ENCODE results near the gene ABITRAM. TPM values are rescaled to one million over a fixed set of nuclear protein-coding genes. Genes with fewer than 3 reads are reported as not detected.

Gene ABITRAM
- total and polyA plus RNA-seq, 2 of the 13 experiments (the other 11 are each of a cell fraction or from before 2014, with no cell fraction given), result 10.2 to 21.6 TPM

DNA sequence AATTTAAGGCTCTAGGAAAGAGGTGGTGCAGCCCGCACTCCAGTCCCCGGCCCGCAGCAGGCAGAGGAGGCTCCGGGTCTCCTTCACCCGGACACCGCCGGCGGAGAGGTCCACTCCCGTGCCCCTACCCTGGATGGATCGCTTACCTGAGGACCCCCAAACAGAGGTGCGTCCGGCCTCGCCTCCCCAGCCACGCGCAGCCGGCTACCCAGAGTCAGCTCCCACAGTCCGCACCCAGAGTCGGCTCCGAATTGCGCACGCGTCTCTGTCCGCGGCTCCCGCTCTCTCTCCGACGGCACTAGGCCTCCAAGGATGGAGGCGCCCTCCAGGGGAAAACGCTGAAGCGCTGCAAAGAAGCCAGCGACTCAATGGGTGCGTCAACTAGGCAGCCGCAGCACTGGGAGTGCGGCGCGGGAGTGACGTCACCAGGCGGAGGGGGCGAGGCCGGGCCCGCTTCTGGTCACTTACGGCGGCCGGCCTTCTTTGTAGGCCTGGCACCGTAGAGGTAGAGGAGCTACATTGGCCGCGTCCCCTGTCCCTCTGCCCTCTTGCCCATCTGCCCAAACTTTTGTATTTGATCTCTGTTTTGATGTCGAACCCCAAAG, 380 bp upstream of the ABITRAM start, which contains the start of gene ELP1 (continued):
- TF ChIP-seq, protein P1, sequence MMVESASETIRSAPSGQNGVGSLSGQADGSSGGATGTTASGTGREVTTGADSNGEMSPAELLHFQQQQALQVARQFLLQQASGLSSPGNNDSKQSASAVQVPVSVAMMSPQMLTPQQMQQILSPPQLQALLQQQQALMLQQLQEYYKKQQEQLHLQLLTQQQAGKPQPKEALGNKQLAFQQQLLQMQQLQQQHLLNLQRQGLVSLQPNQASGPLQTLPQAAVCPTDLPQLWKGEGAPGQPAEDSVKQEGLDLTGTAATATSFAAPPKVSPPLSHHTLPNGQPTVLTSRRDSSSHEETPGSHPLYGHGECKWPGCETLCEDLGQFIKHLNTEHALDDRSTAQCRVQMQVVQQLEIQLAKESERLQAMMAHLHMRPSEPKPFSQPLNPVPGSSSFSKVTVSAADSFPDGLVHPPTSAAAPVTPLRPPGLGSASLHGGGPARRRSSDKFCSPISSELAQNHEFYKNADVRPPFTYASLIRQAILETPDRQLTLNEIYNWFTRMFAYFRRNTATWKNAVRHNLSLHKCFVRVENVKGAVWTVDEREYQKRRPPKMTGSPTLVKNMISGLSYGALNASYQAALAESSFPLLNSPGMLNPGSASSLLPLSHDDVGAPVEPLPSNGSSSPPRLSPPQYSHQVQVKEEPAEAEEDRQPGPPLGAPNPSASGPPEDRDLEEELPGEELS (CRISPR knock-in tag; IDR thresholded peaks at IDR 0.05), result peak; percentile 62
- no peak for TF ChIP-seq EZH2 (conservative IDR thresholded peaks at IDR 0.05; ENCODE audit: low read depth, low read length)
- peak; percentile 60 for TF ChIP-seq PTBP1 (IDR thresholded peaks at IDR 0.05; ENCODE audit: low read depth, low read length, poor library complexity, severe bottlenecking)
- peak; percentile 74; the same call in 1 of the 2 replicates for TF ChIP-seq ZC3H13 (CRISPR knock-in tag; IDR thresholded peaks at IDR 0.05)
- TF ChIP-seq ZNF430 (CRISPR knock-in tag; IDR thresholded peaks at IDR 0.05), result 0 out of 2 replicates have a peak, but pooled peaks have one; percentile 27
- TF ChIP-seq MAZ (IDR thresholded peaks at IDR 0.05; ENCODE audit: borderline replicate concordance, low read depth, low read length), result peak; percentile 78; the same call in 1 of the 2 replicates
- TF ChIP-seq MAZ (CRISPR knock-in tag; IDR thresholded peaks at IDR 0.05; ENCODE audit: low read depth), result peak; percentile 29; the same call in 1 of the 2 replicates
- TF ChIP-seq ZNF317 (CRISPR knock-in tag; IDR thresholded peaks at IDR 0.05), result peak; percentile 98
- peak; percentile 46; the same call in 1 of the 2 replicates for TF ChIP-seq MEF2D (CRISPR knock-in tag; IDR thresholded peaks at IDR 0.05)
- TF ChIP-seq KDM1A (CRISPR knock-in tag; IDR thresholded peaks at IDR 0.05), result 0 out of 2 replicates have a peak, but pooled peaks have one; percentile 45
- 0 out of 2 replicates have a peak, but pooled peaks have one; percentile 64 for TF ChIP-seq RARG (CRISPR knock-in tag; IDR thresholded peaks at IDR 0.05; ENCODE audit: low read depth)
- peak; percentile 83; the same call in 1 of the 2 replicates for TF ChIP-seq RFXAP (CRISPR knock-in tag; IDR thresholded peaks at IDR 0.05; ENCODE audit: borderline replicate concordance)
- peak; percentile 38; the same call in 1 of the 2 replicates for TF ChIP-seq ARNT2 (CRISPR knock-in tag; IDR thresholded peaks at IDR 0.05; ENCODE audit: low read depth)
- peak; percentile 75 for TF ChIP-seq DR1 (CRISPR knock-in tag; IDR thresholded peaks at IDR 0.05)
- peak; percentile 68; the same call in 1 of the 2 replicates for TF ChIP-seq GFI1 (CRISPR knock-in tag; IDR thresholded peaks at IDR 0.05; ENCODE audit: borderline replicate concordance)
- TF ChIP-seq, protein P2, sequence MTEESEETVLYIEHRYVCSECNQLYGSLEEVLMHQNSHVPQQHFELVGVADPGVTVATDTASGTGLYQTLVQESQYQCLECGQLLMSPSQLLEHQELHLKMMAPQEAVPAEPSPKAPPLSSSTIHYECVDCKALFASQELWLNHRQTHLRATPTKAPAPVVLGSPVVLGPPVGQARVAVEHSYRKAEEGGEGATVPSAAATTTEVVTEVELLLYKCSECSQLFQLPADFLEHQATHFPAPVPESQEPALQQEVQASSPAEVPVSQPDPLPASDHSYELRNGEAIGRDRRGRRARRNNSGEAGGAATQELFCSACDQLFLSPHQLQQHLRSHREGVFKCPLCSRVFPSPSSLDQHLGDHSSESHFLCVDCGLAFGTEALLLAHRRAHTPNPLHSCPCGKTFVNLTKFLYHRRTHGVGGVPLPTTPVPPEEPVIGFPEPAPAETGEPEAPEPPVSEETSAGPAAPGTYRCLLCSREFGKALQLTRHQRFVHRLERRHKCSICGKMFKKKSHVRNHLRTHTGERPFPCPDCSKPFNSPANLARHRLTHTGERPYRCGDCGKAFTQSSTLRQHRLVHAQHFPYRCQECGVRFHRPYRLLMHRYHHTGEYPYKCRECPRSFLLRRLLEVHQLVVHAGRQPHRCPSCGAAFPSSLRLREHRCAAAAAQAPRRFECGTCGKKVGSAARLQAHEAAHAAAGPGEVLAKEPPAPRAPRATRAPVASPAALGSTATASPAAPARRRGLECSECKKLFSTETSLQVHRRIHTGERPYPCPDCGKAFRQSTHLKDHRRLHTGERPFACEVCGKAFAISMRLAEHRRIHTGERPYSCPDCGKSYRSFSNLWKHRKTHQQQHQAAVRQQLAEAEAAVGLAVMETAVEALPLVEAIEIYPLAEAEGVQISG (CRISPR knock-in tag; IDR thresholded peaks at IDR 0.05), result peak; percentile 93
- TF ChIP-seq ZEB1 (IDR thresholded peaks at IDR 0.05; ENCODE audit: insufficient replicate concordance, low read depth), result no peak
- TF ChIP-seq KLF16 (CRISPR knock-in tag; IDR thresholded peaks at IDR 0.05), result peak in 1 of 2 experiments; percentile 73; a peak in 1 of 4 replicates
- TF ChIP-seq ETV6 (CRISPR knock-in tag; conservative IDR thresholded peaks at IDR 0.05), result 0 out of 2 replicates have a peak, but pooled peaks have one; percentile 48
- 0 out of 2 replicates have a peak, but pooled peaks have one; percentile 50 for TF ChIP-seq ZSCAN22 (CRISPR knock-in tag; IDR thresholded peaks at IDR 0.05)
- TF ChIP-seq, protein P3, sequence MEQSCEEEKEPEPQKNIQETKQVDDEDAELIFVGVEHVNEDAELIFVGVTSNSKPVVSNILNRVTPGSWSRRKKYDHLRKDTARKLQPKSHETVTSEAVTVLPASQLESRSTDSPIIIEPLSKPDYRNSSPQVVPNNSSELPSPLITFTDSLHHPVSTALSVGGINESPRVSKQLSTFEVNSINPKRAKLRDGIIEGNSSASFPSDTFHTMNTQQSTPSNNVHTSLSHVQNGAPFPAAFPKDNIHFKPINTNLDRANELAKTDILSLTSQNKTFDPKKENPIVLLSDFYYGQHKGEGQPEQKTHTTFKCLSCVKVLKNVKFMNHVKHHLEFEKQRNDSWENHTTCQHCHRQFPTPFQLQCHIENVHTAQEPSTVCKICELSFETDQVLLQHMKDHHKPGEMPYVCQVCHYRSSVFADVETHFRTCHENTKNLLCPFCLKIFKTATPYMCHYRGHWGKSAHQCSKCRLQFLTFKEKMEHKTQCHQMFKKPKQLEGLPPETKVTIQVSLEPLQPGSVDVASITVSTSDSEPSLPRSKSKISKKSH (CRISPR knock-in tag; IDR thresholded peaks at IDR 0.05; ENCODE audit: borderline replicate concordance), result peak; percentile 71; the same call in 1 of the 2 replicates
- TF ChIP-seq SOX5 (CRISPR knock-in tag; IDR thresholded peaks at IDR 0.05; ENCODE audit: borderline replicate concordance), result peak; percentile 67
- no peak for TF ChIP-seq ATM (IDR thresholded peaks at IDR 0.05; ENCODE audit: borderline replicate concordance)
- TF ChIP-seq ZFP37 (CRISPR knock-in tag; IDR thresholded peaks at IDR 0.05; ENCODE audit: borderline replicate concordance), result peak; percentile 57; the same call in 1 of the 2 replicates
